ENCODE data around the gene GYG2.
"Not testable (repeated sequence)": the region's sequence is repeated elsewhere in the genome, so short reads cannot be mapped to it uniquely, and the experiment has no call there.

Gene GYG2

DNA sequence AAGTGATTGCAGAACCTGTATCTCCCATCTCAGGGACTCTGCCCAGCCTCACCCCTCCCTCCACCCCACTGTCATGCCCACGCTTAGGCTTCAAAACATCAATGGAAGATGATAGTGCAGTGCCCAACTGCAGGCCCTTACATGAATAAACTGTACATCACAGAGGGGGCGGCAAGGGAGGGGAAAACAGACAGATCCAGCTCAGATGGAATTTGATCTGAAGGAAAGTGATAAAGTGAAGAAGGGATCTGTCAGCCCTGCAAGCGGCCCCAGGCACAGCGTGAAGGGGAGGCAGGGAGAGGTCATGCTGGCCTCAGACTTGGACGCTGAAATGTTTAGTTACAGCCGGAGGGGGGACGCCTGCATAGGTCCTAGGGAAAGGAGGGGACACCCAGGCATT is 38.5 kb downstream of the GYG2 start:
- DNase-seq, result no peak

DNA sequence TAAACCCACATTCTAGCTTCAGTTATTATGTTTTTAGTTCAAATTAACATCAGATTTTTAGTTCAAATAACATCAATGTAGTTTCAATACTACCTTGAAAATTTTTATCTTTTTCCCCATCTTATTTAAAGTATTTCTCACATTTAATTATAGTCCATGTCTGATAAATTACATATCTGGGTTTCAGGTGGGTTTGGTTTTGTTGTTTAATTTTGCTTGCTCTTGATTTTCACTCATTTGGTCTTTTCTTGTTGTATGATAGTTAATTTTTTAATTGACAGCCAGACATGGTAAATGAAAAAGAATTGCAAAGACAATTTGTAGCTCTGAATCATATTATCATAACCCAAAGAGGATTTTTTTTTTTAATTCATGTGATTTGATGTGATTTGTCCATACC is 41.9 kb downstream of the GYG2 start:
- DNase-seq, result no peak

DNA sequence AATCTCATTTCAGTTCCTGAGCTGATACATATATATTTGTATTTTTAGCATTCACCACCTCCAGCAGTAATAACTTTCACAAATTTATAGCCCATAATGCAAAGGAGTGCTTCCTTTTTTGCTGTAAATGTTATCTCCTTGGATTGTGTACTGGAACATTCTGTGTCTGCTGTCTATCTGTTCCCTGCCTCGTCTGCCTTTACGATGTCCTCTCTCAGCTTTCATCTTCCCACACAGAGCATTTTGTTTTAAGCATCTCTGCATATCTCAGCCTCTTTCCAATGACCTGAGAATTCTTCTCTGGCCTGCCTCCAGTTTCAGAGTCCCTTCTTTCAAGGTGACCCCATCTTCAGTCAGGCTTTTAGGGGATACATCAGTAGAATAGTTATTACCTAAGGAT is 43.1 kb downstream of the GYG2 start:
- no peak for DNase-seq

DNA sequence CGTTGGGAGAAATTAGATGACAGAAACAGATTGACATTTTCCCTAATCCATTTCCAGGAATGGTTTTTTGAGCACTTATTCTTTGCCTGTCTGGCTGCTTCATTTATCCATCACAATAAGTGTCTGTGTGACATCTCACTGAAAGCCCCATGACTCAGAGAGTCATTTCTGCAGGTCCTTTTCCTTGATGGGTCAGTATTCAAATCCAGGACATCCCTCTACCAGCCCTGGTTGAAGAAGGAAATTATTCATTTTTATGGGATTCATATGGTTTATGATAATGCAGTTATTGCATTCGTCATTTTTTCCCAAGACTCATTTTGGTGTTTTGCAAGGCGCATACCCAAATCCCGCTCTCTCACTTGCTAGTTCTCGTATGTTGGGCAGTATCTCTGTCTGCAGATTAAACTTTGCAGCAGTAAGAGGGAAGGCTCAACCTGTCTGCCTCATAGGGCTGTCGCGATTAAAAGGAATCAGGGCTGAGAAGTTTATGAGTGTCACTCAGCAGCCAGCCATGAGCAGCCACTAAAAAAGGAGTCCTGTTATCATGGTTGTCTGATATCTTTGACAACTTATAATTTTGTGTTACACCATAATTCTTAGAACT is 44.0 kb downstream of the GYG2 start:
- no peak for DNase-seq

DNA sequence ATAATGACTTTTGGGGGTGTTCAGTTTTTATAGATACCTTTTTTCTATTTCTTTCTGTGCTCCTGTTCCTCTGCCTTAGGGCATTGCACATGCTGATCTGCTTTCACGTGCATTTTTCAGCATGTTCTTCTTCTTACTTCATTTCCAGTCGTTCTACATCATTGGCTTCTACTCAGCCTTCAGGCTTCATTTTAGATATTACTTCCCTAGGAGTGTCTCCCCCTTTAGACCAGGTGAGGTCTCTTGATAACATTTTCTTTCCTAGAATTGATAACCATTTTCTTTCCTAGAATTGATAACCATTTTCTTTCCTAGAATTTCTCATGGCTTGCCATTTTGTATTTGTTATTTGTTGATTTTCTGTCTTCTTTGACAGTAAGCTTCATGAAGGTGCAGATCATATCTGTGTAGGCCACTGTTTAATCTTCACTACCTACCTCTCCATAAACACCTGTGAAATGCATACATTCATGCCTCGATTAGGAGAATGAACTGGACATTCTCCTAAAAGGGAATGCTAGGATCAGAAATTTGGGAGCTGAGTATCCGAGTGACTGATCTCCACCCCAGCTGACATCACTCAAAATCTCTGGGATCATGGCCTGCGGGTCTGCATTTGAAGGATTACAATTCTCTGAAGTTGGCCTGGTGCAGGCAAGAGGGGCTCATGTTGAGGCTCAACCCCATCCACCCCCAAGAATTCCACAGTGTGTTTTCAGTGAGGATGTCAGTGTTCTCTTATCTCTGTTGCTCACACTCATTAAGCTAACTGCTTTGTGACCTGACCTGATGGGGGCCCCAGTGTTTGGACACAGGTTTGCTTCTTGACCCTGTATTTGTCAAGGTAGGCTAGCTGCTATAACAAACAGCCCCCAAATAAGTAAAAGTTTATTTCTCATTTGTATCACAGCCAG is 45.7 kb downstream of the GYG2 start:
- DNase-seq, result no peak

DNA sequence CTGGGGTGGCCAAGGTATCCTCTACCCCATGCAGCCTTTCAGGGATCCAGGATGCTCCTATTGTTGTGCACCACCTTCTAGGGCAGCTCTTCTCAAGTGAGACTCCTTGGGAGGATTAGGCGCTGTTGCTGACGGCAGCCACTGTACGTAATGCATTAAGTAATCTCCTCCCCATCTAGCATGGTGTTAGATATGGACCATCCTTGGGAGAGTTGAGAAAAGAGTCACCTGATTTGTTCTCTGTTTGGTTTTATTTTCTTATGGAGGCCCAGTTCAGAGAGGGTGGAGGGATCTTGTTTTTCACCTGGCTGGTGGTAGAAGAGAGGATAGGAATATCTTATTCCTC is 46.4 kb downstream of the GYG2 start:
- DNase-seq, result no peak

DNA sequence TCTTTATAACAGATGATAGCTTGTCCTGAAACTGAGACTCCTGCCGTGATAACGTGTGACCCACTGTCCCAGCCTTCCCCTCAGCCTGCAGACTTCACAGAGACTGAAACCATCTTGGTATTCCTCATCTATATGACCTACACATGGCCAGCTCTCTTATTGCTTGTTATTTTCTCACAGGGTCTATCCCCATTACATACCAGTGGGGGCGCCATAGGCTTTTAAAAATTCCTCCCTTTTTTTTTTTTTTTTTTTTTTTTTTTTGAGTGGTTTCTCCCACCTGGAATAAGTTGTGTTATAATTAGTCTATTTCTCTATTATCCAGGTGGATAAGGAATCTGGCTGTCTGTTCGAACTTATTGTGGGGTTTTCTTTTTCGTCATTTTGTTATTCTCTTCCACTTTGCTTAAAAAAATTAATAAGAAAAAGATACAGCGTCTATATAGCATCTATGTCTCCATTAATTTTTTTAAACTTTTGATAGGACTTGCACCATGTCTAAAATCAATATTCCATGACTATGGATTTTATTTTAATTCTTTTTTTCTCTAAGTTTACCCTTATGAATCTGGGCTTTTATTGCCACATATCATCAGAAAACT is 47.2 kb downstream of the GYG2 start:
- no peak for DNase-seq

DNA sequence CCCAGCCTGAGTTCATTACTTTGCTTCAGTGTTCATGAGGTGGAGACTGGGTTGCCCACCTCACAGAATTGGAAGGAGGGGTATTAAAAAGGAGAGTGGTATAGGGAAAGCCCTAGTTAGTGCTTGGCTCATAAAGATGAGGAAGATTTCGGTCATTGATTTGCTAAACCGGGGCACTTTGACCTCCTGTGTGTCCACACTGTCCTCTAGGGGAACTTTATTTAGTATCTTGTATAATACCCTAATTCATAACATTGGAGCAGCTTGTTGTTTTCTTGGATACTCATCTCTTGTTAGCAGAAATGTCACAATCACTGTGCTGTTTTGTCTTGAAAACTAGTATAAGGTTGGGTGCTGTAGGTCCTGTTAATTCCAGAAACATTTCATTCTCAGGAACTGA is 49.8 kb downstream of the GYG2 start:
- no peak for DNase-seq

DNA sequence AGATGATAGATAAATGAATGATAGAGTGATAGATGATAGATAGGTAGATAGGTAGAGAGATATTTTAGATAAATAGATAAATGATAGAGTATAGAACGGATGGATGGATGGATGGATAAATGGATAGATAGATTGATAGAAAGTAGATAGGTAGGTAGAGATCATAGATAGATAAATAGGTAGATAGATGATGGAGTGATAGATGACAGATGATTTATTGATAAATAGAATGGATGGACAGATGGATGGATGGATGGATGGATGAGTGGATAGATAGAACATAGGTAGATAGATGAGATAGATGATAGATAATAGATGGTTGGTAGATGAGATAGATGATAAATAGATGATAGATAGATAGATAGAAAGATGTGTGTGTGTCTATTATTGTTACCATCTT is 50.9 kb downstream of the GYG2 start:
- no peak for DNase-seq

DNA sequence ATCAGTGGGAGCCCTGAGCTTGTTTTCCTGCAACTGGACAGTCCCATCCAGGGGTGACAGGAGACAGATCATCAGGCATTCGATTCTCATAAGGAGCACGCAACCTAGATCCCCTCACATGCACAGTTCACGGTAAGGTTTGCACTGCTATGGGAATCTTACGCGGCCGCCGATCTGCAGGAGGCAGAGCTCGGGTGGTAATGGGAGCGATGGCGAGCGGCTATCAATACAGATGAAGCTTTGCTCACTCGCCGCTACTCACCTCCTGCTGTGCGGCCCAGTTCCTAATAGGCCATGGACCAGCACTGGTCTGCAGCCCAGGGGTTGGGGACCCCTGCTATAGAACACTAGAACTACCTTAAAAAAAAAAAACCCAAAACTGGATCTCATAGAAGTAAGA is 55.0 kb downstream of the GYG2 start:
- DNase-seq, result no peak

DNA sequence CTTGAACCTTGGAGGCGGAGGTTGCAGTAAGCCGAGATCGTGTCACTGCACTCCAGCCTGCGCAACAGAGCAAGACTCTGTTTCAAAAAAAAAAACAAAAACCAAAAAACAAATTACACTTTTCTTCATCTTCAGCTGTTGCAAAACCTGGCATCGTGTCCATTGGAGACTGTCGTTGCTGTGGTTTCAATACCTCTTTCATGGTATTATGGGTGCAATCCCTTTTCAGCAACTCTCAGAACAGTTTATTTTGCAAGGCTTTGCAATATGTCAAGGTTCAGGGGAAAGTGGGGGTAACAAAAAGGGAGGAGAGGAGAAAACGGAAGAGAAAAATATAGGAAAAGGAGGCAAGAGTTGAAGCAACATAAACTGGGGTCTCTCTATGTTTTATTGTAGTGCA is 59.6 kb downstream of the GYG2 start:
- no peak for DNase-seq

DNA sequence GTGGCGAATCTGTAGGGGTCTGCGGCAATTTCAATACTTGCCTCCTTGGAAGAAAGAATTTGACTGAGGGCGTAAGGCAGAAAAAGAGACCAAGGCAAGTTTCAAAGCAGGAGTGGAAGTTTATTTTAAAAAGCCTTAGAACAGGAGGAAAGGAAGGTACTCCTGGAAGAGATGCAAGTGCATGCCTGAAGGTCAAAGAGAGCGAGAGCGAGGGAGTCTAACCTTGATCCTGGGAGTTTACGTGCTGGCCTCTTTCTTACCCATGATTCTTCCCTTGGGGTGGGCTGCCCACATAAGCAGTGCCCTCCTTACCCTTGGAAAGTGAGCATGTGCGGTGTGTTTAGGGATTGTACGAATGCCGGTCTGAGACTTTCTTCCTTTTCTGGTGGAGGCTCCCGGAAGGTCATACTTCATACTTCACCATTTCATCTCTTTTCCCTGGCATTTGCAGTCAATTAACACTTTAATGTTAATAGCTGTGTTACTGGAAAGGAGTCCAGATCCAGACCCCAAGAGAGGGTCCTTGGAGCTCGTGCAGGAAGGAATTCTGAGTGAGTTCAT is 60.4 kb downstream of the GYG2 start:
- no peak for DNase-seq

DNA sequence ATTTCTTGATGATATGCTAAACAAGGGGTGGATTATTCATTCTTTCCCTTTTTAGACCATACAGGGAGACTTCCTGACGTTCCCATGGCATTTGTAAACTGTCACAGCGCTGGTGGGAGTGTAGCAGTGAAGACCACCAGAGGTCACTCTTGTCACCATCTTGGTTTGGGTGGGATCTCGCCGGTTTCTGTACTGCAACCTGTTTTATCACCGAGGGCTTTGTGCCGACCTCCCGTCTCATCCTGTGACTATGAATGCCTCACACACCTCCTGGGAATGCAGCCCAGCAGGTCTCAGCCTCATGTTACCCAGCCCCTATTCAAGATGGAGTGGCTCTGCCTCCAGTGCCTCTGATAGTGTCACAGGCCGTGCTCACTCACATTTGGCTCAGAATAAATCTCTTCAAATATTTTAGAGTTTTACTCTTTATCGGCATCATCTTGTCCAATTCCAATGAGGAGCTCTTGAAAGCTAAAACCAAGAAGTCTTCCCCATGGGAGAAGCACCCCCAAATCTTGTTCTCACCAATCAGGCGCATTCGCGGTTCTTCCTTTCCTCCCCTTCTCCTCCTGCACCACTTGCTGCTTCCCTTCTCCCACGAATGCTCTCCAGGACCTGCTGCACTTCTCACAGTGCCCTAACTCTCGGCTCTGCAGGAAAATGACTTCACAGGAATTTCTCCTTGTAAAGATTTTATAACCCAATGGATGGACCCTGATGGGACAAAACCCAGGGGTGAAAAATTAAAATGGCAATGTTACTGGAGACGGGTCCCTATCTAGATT is 61.2 kb downstream of the GYG2 start:
- peak in 4 of 51 donors; percentile 2 to 31 (median 2) for DNase-seq

DNA sequence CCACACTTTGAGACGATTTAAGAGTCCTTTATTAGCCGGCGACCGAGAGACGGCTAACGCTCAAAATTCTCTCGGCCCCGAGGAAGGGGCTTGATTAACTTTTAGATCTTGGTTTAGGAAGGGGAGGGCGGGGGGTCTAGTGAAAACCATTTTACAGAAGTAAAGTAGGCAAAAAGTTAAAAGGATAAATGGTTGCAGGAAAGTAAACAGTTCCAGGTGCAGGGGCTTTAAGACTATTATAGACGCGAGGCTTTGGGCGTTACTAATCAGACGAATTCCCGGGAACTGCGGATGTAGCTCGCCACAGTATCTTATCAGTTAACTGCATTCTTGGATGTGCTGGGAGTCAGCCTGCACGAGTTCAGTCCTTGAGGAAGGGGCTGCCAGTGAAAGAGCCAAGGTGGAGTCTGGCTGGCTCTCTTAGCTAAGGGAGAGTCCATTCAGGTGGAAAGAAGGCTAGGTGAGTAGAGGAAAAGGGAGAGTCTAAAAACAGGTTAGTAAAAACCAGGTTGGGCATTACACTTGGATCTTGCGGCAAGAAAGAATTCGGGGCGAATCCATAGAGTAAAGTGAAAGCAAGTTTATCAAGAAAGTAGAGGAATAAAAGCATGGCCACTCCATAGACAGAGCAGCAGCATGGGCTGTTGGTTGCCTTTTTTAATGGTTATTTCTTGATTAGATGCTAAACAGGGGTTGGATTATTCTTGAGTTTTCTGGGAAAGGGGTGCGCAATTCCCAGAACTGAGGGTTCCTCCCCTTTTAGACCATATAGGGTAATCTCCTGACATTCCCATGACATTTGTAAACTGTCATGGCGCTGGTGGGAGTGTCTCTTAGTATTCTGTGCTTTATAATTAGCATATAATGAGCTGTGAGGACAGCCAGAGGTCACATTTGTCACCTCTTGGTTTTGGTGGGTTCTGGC is 62.1 kb downstream of the GYG2 start:
- DNase-seq, result not testable (repeated sequence)

DNA sequence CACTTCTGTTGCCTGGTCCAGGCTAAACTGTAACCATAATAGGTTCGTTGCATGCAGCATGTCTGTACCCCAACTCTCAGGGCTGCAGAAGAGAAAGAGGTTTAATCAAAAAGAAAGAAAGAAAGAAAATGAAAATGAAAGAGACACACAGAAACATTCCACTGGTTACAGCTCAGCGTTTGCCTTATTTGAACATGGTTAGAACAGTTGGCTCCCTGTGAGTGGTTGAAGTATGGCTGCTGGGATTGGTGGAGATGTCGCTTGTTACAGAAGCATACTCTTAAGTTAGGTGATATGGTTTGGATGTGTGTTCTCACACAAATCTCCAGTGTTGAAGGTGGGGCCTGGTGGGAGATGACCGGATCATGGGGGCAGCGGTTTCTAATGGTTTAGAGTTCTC is 64.1 kb downstream of the GYG2 start:
- no peak for DNase-seq

DNA sequence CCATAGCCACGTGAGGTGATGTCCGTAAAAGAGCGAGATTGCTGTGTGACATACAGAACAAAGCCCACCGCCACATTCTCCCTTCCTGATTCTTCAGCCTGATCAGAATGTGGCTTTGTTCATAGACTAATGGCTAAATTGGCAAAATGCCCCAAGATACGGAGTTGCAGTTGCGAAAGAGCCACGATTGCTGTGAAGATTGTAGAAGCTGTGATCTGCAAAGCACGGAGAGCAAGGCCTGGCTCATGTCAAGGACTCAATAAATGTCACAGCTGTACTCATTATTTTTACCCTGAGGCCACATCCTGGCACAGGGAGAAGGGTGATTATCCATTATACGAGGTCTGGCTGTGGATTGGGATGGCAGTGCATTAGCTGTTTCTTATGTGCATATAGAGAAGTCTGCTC is 66.2 kb downstream of the GYG2 start:
- DNase-seq, result no peak

DNA sequence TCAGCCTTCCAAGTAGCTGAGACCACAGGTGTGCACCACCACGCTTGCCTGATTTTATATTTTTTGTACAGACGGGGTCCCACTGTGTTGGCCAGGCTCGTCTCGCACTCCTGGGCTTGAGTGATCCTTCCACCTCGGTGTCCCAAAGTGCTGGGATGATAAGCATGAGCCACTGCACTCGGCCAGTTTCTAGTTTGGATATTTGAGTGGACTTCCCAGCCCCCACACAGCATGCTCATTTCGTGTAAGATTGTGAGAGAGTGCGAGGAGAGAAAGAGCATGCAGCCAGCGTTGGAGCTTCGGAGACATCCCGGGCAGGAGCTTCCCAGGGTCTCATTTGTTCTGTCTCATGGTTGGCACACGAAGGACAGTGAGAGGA is 68.6 kb downstream of the GYG2 start:
- no peak for DNase-seq

DNA sequence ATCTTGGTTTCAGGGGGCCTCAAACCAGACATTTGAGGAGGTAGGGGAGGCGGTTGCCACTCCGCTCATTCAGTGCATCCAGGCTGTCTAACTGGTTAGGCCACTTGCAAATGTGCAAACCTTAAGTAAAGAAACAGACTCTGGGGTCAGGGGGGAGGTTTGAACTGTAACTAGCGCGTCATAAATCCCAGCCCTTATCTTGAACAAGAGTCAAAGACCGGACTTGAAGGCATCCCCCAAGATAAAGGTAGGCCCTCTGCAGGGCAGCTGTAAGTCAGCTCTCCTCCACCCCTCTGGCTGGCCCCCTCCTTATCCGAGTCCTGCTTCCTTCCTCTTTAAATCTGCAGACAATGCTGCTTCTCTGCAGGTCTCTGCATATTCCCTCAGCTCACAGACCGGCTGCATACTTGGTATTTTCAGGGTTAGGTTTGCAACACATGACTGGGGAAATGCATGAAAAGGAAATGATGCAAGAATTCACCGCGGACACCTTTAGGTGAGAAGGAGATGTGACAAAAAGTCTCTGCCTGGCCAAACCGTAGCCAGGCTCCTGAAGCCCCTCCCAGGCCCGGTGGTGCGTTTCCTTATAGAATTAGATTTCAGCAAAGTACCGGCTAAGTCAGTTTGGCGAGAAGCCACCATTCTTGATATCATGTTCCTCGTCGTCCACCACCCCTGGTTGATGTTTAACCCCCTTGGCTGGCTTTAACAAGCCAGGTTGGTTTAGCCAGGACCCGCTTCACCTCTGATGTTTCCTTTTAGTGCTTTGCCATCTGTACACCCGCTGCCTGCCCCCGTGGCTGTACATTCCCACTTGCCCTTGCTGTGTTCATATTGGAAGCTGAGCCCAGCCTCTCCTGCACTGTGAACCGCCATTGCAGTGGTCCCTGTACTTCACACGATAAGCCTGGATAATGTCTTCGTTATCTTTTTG is 69.2 kb downstream of the GYG2 start:
- peak in 2 of 51 donors; percentile 0 to 2 for DNase-seq

DNA sequence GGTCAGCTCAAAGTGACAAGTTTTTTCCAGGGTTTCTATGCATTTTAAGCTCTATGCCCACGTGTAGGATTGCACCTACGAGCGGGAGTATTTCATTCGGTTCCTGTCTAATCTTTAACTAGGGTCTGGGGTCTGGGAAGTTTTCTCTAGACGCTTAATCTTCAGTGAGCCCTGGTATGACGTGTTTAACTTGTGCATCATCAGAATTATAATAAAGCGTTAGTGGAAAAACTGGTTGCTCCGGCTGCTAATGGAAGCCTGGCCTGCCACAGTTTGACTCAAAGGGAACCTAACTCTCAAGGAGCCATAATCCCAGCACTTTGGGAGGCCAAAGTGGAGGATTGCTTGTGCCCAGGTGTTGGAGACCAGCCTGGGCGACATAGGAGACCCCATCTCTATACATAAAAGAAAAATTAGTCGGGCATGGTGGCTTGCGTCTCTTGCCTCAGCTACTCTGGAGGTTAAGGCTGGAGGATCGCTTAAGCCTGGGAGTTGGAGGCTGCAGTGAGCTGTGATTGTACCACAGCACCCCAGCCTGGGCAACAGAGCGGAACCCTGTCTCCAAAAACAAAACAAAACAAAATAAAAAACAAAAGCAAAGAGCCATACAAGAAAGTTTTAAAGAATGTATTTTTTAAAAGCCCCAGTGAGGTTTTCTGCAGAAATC is 70.2 kb downstream of the GYG2 start:
- no peak for DNase-seq
